Activated naive CD8-positive, alpha-beta T cell (primary cell): ENCODE data around the gene CTXND1.
"Not testable (repeated sequence)": the region's sequence is repeated elsewhere in the genome, so short reads cannot be mapped to it uniquely, and the experiment has no call there.

Experiments
- H3K27ac Mint-ChIP-seq: one replicate; pipeline ENCODE4 v1.8.0; 2021; ENCODE audit warnings: mixed read lengths
- H3K27me3 Mint-ChIP-seq: one replicate; pipeline ENCODE4 v1.8.0; 2021; ENCODE audit warnings: mixed read lengths
- H3K36me3 Mint-ChIP-seq: one replicate; pipeline ENCODE4 v1.8.0; 2021; ENCODE audit warnings: mixed read lengths
- H3K4me1 Mint-ChIP-seq: one replicate; pipeline ENCODE4 v1.8.0; 2021; ENCODE audit warnings: low read depth, mixed read lengths
- H3K4me3 Mint-ChIP-seq: one replicate; pipeline ENCODE4 v1.8.0; 2021; ENCODE audit warnings: mild to moderate bottlenecking, mixed read lengths
- H3K9me3 Mint-ChIP-seq: one replicate; pipeline ENCODE4 v1.8.0; 2021; ENCODE audit warnings: low read depth, mixed read lengths

CTXND1 gene

DNA sequence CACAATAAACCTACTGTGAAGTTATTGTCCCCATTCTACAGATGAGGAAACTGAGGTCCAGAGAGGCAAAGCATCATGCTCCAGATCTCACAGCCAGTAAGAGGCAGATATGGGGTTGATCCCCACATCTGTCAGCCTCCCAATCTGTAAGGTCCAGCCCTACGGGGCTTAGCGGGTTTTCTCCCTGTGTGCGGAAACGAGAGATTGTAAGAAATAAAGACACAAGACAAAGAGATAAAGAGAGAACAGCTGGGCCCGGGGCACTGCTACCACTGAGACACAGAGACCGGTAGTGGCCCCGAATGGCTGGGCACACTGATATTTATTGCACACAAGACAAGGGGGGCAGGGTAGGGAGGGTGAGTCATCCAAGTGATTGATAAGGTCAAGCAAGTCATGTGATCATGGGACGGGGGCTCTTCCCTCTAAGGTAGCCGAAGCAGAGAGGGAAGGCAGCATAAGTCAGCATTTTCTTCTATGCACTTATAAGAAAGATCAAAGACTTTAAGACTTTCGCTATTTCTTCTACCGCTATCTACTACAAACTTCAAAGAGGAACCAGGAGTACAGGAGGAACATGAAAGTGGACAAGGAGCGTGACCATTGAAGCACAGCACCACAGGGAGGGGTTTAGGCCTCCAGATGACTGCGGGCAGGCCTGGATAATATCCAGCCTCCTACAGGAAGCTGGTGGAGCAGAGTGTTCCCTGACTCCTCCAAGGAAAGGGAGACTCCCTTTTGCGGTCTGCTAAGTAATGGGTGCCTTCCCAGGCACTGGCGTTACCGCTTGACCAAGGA is 96.4 kb downstream of the CTXND1 start:
- peak overlapping the region; percentile 59 for H3K4me3 Mint-ChIP-seq
- H3K36me3 Mint-ChIP-seq, H3K27me3 Mint-ChIP-seq, H3K9me3 Mint-ChIP-seq, H3K27ac Mint-ChIP-seq: not testable (repeated sequence)
- peaks cover 18% of the 10 kb centered on the region for H3K4me1 Mint-ChIP-seq

GRCh38 chr15:80155001-80155377 is 97.0 kb downstream of the CTXND1 start:
- no peaks in the 10 kb centered on the region for H3K27me3 Mint-ChIP-seq
- peaks cover 4% of the 10 kb centered on the region for H3K36me3 Mint-ChIP-seq
- H3K9me3 Mint-ChIP-seq, result no peaks in the 10 kb centered on the region
- H3K4me3 Mint-ChIP-seq, result peak overlapping the region; percentile 59
- H3K4me1 Mint-ChIP-seq, result peaks cover 16% of the 10 kb centered on the region
- peak overlapping the region; percentile 22 for H3K27ac Mint-ChIP-seq

DNA sequence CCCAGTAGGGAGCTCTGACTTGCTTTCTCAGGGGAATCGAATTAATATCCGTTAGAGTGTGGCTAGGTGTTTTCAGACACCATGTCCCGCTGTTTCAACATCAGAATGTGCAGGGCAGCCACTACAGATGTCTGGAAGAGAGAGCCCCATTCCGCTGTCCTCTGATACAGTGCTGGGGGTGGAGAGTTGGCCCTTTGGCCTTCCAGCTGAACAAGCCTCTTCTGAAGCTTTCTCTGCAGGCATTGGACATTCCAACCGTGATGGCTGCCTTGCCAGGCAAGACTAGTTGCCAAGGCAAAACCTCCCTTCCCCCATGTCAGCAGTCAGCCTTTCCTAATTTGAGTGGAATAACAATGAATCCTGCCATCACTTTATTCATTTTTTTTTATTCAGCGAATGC is 97.7 kb downstream of the CTXND1 start:
- peaks cover 3% of the 10 kb centered on the region for H3K36me3 Mint-ChIP-seq
- peak overlapping the region; percentile 59 for H3K4me3 Mint-ChIP-seq
- no peaks in the 10 kb centered on the region for H3K27me3 Mint-ChIP-seq
- no peaks in the 10 kb centered on the region for H3K9me3 Mint-ChIP-seq
- H3K27ac Mint-ChIP-seq, result no peak overlapping the region
- H3K4me1 Mint-ChIP-seq, result peaks cover 15% of the 10 kb centered on the region

DNA sequence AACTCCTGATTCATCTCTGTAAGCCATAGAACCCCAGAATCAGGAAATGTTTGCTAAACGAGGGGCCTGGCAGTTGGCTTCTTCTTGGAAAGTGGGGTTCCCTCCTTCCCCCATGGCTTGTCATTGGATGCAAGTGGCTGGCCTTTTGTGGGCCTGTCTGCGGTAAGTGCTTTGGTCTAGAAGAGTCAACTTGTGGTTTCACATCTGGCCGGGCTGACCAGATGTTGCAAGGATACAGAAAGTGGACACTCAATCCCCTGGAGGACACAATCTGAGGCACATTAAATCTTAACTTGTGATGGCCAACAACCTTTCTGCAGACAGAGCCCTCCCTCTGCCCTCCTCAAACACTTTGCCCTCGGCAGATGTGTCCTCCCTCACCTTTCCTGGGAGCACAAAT is 98.1 kb downstream of the CTXND1 start:
- Mint-ChIP-seq H3K4me1 (peaks cover 15% of the 10 kb centered on the region), H3K36me3 (peaks cover 2% of the 10 kb centered on the region), H3K4me3 (peak overlapping the region; percentile 93), H3K9me3 (no peaks in the 10 kb centered on the region), H3K27ac (no peak overlapping the region), H3K27me3 (no peaks in the 10 kb centered on the region)

- Mint-ChIP-seq H3K27me3 (no peaks in the 10 kb centered on the region), H3K4me3 (peak within 1 kb of the TSS; percentile 93), H3K27ac (peak within 1 kb of the TSS; percentile 87), H3K4me1 (peaks cover 15% of the 10 kb centered on the region), H3K9me3 (no peaks in the 10 kb centered on the region), H3K36me3 (no peaks in the 10 kb centered on the region)
These were observed 98.8 kb downstream of the CTXND1 start, which contains the start of gene FAH for GRCh38 chr15:80152896-80153876. Gene FAH (plus strand): TSS chr15:80152999. CDS start chr15:80153055, 56 bp downstream.

DNA sequence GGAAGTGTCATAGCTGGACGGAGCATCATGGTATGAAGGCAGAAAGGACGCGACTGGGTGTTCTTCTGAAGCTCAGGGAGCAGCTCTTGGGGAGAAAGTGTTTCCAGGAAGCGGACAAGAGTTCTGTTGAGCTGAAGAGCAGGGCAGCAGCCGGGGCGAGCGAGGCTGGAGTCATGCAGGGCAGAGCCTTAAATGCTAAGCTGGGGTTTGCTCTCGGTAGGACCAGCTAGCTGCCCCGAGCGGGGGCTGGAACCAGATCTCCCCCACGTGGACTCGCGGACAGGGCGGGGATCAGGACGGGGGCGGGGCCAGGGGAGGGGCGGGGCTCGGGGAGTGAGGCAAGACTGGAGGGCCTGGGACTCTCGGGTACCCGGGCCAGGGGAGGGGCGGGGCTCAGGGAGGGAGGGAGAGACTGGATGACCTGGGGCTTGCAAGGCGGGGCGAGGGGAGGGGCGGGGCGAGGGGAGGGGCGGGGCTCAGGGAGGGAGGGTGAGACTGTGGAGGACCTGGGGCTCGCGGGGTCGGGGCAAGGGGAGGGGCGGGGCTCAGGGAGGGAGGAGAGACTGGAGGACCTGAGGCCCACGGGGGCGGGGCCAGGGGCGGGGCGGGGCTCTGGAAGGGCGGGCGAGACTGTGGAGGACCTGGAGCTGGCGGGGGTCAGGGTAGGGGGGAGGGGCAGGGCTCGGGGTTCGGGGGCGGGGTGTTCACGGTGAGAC is 99.7 kb downstream of the CTXND1 start:
- H3K27me3 Mint-ChIP-seq, result no peaks in the 10 kb centered on the region
- H3K27ac Mint-ChIP-seq, result peak overlapping the region; percentile 76

DNA sequence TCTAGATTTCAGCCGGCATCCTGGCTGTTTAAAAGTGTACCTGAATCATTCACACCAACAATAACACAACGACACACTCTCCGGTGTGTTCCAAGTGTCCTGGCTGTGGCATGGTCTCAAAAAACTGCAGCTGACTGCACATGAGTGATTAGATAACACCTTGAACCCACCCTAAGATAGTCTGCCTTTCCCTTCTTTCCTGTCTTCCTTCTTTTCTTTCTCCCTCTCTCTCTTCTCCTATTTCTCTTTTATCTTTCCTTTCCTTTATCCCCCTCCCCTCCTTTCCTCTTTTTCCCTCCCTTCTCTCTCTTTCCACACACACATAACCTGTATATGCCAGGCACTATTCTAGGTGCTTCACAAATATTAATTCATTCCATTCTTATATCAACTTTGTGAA is 100.4 kb downstream of the CTXND1 start:
- Mint-ChIP-seq H3K4me1 (peaks cover 15% of the 10 kb centered on the region), H3K27ac (peak overlapping the region; percentile 76), H3K27me3 (no peaks in the 10 kb centered on the region), H3K4me3 (peak overlapping the region; percentile 87), H3K36me3 (no peaks in the 10 kb centered on the region), H3K9me3 (no peaks in the 10 kb centered on the region)

More for the DNA sequence above, 99.7 kb downstream of the CTXND1 start:
- Mint-ChIP-seq H3K36me3 (no peaks in the 10 kb centered on the region), H3K4me1 (peaks cover 15% of the 10 kb centered on the region), H3K4me3 (peak overlapping the region; percentile 87), H3K9me3 (no peaks in the 10 kb centered on the region)

GRCh38 chr15:80151148-80151547 is 100.9 kb downstream of the CTXND1 start:
- Mint-ChIP-seq H3K4me1 (peaks cover 15% of the 10 kb centered on the region), H3K27me3 (no peaks in the 10 kb centered on the region), H3K27ac (no peak overlapping the region), H3K9me3 (peaks cover 2% of the 10 kb centered on the region), H3K36me3 (no peaks in the 10 kb centered on the region), H3K4me3 (no peak overlapping the region)
